ENCODE data around the gene TPRN.

The TPRN gene

DNA sequence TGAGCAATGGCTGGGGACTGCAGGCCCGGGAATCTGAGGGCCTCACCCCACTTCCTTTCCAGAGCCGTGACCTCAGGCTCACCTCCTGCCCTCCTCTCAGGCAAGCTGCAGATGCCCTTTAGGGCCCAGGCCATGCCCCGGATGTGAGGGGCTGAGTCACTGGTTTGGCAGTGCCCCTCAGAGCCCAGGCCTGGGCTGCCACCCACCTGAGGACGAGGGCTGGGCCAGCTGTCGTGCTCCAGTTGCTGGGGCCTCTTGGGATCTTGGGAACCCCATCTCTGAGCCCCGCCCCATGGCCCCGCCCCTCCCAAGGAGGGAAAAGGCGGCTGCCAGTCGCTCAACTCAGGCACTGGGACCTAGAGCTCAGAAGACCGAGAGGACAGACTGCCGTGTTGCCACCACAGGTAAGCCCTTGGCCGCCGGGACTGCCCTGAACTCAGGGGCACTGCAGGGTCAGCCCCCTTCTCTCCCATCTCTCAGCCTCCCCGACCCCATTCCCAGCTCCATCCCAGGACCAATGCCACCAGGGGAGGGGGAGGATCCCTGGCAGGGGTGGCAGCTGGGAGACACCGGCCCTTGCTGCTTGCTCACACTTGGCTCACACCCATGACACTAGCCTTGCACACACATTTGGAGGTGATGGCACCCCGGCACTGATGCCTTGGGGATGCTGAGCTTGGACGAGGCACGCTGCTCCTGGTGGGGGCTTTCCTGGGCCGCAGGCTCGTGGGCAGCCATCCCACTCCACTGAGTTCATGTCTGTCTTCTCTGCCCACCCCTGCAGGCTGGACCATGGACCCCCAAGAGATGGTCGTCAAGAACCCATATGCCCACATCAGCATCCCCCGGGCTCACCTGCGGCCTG, 24.5 kb upstream of the TPRN start, which contains the start of gene CYSRT1:
Gene CYSRT1 (plus strand): TSS at position 345 of the 865 bp plus-strand sequence. CDS start 448 bp downstream, at position 793.
- DNase-seq: no peak

DNA sequence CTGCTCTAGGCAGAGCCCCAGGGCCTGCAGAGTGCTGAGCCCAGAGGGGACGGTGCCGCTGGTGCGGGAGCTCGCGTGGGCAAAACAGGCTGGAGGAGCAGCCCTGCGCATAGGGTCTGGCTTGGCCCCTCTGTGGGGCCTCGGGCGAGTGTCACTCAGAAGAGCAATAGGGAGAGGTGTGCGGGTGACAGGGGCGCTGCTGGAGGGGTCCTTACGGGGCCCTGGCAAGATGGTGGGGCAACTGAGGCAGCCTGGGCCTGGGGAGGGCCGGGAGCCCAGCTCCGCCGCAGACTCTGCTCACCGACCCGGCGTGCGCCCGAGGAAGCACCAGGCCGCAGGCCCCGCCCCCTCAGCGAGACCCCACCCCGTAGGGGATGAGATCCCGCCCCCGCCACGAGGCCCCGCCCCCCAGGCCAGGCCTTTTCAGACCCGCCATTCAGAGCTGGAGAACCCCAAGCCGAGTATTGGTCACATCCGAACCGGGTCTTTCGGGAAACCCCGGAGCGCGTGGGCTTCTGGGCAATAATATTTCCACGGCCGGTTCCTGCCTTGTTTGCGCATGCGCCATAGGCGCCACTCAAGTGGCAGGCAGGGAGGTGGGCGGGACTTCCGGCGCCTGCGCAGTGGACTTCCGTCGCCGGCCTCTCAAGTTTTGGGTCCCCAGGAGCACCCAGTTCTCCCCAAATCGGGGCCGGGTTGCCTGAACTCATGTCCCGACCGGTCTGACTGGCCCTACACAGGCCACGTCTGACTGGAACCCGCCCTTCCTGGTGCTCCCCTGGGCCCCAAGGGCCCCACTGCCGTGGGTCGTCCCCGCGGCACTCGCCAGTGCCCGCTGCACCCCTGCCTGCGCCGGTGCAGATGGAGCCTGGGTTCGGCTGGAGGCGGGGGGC, 22.8 kb upstream of the TPRN start:
- DNase-seq: peak; percentile 95

DNA sequence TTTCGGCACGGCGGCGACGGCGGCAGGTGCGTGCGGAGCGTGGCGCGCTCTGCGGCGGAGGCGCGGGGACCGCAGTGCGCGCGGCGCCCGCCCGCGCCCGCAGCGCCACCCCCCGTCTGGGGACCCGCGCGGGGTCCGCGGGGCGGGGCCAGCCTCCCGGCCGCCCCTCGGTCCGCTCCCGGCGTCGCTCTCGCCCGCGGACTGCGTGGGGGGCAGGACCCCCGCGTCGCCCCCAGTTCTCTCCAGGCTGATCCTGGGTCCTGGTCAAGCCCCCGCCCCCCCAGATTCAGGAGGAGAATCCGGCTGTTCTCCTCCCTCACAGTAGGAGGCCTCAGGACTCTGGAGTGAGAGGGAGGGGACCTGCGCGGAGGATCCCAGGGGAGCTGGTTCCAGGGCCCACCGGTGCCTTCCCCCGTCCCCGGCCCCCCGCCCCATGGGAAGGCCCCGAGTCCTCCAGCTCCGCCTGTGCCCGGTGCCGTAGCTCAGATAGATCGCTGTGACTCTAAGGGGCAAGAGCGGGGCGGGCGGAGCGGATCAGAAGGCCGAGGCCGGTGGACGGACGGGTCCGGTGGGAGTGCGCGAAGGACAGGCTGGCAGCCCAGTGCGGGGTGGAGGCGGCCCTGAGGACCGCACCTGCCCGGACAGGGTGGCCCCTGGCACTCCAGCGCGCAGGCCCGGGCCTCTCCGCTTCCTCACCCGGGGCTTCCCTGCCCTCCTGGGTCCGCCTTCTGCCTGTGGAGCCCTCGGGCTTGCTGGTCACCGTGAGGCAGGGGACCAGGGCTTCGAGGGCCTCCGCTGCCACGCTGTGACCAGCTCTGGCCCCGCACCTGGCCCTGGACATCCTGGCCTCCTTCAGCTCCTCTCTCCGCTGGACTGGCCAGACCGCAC, 21.9 kb upstream of the TPRN start, which contains the start of gene RNF208:
Gene RNF208 (minus strand): TSS at position 51 of the 888 bp plus-strand sequence. CDS start 1,028 bp downstream, outside the sequence.
- peak; percentile 44 for DNase-seq

DNA sequence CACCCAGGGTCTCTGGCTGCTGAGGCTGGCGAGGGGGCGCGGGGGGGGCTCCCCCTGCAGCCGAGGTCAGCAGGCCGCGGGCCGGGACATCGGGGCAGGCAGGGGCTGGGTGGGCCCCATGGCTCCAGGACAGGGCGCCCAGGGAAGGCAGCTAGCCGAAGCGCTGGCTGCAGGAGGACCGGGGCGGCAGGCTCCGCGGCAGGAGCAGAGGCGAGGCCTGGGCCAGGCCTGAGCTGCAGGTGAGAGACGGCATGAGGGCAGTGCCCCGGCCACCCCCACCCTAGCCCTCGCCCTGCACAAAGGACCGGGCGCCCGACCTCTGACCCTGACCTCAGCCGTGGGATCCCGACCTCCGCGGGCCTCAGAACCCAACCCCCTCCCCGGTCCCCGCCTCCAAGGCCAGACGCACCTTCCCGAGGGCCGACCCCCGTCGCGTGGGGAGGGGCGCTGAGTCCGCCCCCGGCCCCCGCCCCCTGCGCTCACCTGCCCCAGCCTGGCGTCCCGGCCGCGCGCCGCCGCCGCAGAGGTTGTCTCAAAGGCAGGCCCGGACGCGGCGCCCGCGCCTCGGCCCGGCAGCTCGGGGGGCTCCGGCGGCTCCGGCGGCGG, 21.1 kb upstream of the TPRN start:
- DNase-seq: no peak

DNA sequence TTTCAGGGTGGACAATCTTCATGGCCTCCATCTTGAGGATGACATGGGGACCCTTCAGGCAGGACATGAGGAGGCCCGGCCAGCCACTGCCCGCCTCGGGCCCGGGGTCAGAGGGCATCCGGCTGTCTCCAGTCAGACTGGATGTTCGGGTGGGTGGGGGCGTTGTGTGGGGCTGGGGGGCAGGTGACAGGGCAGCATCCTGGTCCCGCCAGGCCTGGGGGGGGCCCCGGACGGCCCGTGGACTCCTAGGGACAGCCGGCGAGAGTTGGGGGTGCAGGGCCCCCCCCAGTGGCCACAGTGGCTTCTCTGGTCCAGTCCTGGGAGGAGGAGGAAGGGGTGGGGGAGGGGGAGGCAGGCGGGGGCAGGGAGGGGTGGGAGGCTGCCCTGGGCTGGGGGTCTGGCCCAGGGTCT, 20.6 kb upstream of the TPRN start:
- DNase-seq: no peak

DNA sequence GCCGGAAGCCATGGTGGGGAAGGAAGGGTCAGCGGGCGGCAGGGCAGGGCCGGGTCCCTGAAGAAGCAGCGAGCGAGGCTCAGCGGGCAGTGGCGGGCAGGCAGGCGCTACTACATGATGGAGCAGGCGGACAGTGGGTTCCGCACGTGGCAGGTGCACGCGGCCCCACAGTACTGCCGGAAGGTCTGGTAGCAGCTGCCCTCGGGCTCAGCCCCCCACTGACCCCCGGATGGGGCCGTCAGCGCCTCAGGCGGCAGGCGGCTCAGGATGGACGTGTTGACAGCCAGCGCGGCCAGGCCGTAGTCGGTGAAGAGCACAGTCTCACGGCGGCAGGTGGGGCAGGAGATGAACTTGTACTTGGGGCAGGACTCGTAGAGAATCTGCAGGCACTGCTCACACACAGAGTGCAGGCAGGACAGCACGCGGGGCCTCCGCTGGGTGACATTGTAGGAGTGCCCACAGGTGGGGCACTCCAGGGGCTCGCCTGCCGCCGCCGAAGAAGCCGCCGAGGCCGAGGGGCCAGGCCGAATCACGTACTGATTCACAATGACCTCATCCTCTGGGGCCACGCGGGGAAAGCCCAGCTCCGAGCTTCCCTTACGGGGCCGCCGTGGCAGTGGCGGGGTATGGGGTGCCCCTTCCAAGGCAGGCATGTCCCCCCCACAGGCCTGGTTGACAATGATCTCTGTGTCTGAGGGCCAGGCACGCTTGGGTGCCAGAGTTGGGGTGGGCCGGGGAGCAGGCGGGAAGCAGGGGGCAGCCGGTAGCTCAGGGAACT, 20.0 kb upstream of the TPRN start:
- no peak for DNase-seq

DNA sequence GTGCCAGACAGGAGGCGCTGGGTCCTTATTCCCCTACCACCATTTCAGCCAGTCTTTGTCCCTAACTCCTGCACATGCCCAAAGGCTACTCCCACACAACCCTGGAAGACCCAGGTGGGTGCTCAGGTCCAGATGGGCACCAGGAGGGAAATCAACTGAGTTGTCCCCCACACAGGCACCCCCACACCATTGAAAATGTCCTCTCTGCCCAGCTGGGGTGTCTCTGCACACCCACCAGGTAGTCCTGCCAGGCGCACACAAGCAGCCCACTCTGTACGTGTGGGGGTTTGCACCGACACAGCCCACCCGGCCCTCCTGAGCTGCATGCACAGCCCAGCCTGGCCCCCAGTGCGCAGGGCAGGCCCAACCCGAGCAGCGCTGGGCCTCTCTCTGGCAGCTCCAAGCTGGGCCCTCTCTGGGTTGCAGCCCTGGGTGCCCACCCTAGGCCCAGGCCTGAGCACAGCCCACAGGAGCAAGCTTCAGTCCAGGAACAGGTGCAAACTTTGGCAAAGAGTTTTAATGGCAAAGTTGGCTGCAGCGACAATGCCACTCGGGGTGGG, 19.3 kb upstream of the TPRN start:
- no peak for DNase-seq

DNA sequence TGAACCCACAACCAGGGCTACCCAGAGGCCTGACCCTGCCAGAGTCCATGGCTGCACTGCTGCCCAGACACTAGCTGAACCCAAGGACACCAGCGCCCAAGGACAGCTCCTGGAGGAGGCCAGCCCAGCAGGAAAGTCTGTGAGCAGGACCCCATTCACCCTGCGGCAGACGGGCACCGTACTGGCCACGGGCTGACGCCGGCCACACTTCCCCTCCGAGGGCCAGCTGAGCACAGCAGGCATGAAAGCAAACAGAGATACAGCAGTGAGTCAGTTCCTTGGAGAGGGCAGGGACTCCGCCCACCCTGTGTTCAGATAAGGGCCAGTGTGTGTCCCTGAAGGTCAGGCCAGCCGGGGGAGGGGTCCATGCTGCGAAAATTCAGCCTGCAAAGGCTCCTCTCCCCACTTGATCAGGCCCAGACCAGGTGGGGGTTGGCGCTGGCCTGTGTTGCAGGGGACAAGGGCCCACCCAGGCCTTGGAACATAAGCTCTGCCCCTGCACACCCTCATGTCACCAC, 18.3 kb upstream of the TPRN start:
- DNase-seq: no peak

DNA sequence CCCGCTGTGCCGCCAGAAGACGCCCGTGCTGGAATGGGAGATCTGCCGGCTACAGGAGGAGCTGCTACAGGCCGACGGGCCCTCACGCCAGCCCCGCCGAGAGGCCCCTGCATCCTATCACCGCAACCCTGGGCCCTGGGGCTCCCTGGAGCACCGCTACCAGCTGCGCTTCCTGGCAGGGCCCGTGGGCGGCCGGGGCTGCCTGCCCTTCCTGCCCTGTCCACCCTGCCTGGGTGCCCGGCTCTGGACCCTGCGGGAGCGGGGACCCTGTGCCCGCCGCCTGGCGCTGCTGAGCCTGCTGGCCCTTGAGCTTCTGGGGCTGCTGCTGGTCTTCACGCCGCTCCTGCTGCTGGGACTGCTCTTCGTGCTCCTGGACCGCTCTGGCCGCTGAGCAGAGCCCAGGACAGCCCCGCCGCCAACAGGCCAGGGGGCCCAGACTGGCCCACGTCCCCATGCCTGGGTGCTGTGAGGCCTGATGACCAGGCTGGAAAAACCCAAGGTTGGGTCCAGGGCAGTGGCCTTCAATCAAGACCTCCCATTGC, 17.7 kb upstream of the TPRN start:
- DNase-seq: no peak

DNA sequence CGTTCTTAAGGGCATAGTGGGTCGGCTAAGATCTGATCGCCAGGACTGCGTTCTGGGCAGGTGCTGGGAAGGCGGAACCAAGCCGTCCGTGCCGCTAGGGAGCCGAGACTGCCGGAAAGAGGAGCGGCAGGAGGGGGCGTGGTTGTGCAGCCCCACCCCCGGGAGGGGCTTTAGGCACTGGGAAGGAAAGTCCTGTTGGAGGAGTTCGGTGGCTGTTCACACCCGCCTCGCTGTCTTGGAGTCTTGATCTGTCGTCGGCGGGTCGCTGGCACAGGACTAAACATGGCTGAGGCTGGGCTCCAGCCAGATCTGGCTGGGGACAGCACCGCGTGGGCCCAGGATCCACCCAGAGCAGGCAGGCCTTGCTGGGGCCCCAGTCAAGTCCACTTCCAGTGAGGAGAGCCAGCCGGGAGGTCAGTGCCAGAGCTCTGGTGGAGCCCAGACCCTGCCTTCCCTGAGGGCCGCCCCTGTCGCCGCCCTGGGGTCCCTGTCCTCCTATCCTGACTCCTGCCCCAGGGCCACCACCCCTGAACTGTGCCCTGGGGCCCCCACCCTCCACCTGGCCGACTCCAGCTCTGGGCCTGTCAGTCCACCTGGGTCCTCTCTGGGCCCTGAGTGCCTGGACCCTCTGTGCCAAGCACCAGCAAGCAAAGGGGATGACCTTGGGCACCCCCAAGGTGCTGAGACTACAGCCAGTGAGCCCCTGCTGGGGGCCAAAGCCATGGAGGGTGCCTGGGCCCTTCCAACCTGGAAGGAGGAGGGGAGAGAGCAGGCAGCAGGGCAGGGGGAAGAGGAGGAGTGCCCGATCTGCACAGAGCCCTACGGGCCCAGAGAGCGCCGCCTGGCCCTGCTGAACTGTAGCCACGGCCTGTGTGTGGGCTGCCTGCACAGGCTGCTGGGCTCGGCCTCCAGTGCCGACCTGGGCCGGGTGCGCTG, 17.0 kb upstream of the TPRN start:
- peak; percentile 30 for DNase-seq

DNA sequence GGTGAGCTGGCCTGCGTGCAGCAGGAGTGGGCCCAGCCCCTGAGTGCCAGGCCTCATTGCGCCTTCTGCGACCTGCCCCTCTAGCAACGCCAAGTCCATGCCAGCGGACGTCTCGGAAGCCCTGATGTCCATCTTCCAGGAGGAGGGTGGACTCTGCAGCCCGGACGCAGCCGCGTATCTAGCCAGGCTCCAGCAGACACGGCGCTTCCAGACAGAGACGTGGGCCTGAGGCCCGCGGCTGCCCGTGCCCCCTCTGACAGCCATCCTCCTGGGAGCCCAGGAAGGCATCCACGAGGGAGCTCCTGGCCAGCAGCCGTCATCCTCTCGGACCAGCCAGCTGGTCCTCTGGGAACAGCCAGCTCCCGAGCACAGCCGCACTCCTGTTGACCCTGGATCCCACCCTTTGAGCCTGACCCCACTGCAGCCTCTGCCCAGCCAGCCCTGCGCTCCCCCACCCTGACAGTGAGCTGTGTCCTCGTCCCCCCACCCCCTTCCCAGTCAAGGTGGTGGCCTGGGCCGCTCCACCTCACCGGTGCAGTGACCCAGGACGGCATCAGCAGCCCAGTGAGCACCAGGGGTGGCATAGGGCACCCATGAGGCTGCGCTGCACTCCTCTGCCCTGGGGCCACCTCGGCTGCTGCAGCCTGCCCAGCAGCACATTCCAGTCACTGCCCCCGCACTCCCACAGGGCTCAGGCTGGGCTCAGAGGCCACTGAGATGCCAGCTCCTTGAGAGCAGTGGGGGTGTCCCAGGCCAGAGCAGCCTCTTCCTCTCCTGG, 15.8 kb upstream of the TPRN start:
- no peak for DNase-seq

DNA sequence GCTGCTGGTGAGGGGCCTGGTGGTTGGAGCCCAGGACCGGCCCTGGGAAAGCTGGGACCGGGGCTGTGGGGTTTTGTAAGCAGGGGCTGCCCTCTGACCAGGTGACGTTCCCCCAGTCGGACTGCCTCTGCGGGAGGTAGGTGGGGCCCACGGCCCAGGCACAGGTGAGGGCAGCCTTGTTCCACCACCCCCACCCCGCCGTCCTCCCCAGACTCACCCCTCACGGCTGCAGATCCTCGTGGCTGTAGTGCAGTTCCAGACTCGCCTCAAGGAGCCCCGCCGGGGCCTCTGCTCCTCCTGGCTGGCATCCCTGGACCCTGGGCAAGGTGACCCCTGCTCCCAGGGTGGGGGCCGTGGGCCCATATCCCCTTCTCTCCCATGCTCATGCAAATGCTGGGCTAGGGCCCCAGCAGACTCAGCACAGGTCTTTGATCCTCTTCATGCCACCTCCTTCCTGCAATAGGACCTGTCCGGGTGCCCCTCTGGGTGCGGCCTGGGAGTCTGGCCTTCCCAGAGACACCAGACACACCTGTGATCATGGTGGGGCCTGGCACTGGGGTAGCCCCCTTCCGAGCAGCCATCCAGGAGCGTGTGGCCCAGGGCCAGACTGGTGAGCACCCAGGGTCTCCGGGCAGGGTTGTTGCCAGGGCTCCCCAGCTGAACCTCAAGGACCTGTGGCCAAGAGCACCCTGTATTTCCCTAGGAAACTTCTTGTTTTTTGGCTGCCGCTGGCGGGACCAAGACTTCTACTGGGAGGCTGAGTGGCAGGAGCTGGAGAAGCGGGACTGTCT, 14.8 kb upstream of the TPRN start:
- DNase-seq: no peak

DNA sequence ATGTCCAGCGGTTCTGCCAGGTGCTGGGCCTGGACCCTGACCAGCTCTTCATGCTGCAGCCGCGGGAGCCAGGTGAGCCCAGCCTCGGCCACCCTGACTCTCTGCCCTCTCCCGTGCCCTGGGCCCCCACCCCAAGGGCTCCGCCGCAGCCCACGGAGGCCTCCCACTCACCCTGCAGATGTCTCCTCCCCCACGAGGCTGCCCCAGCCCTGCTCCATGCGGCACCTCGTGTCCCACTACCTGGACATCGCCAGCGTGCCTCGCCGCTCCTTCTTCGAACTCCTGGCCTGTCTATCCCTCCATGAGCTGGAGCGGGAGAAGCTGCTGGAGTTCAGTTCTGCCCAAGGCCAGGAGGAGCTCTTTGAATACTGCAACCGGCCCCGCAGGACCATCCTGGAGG, 14.1 kb upstream of the TPRN start:
- no peak for DNase-seq

DNA sequence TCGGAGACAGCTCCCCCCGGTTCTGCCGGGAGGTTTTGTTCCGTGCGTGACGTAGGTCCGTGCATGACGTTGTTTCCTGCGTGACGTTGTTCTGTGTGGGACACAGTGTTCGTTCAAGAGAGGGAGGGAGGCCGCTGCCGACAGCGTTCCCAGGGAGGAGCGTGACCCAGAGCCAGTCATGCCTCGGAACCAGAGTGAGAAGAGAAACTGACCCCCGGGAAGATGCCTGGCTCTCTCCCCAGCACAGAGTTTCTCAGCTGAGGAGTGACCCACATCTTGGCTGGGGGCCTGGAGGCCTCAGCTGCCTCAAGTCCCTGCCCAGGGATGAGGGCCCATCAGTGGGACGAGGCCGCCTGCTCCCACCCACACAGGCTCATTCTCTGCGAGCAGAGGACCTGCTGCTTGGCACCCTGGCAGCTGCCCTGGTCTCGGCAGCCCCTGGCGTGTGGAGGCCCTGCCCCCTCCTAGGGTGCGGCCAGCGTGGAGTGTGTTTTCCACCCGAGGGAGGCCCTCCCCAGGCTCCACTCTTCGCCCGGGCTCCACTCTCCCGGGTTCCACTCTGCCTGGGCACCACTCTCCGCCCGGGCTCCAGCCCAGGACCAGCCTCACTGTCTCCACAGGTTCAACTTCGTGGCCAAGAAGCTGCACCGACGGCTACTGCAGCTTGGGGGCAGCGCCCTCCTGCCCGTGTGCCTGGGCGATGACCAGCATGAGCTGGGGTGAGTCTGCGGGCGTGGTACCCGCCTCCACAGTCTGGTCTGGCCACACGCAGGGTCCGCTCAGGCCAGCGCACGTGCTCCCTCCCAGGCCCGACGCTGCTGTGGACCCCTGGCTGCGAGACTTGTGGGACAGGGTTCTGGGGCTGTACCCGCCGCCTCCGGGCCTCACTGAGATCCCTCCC, 12.9 kb upstream of the TPRN start:
- DNase-seq: no peak

DNA sequence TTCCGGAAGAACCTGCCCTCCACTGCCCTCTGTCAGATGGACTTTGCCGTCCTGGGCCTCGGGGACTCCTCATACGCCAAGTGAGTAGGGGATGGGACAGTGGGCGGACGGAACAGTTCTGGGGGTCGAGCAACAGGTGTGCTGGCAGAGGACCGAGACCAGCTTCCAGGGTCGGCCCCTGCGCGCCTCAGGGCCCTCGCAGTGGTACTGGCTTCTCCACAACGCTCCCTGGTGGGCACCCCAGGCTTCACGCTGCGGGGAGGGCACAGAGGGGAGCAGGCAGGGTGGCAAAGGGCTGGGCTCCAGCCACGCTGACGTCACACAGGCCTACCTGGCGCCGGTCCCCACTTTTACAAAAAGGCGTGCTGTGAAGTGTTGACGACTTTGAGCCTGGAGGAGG, 12.0 kb upstream of the TPRN start:
- DNase-seq: no peak

DNA sequence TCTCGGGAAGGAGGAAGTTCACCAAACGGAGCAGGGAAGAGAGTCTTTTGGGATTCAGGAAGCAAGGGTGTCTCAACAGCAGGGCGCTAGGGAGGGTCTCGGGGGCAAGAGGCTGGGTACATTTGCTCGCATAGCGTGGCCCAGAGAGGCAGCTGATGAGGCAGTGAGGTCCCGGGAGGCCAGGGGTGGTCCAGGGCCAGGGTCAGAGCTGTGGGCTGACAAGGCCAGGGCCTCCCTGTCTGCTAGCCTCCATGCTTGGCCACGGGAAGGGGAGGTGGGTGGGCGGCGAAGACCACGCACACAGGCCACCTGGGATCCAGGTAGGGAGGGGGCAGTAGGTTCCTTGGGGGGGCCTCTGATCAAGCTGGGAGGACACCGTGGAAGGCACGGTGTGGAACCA, 11.0 kb upstream of the TPRN start:
- no peak for DNase-seq

DNA sequence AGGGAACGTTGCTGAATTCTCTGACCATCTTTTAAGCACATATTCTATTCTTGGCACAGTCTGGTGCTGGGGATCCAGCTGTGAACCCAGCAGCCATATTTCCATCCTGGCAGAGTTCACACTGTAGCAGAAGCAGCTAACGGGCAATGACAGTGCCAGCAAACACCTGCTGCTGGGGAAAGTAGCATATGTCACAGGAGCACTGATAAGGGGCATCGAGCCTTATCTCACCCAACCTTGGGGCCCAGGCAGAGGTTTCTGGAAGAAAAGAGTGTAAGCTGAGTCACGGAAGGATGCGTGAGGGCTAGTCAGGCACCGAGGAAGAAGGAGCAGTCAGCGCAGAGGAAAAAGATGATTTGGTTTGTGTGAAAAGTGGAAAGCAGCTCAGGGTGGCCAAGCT, 6.1 kb upstream of the TPRN start:
- no peak for DNase-seq
